ENCODE measurements around the gene SPDYE16.
"Not testable (repeated sequence)": the region's sequence is repeated elsewhere in the genome, so short reads cannot be mapped to it uniquely, and the experiment has no call there.

DNA sequence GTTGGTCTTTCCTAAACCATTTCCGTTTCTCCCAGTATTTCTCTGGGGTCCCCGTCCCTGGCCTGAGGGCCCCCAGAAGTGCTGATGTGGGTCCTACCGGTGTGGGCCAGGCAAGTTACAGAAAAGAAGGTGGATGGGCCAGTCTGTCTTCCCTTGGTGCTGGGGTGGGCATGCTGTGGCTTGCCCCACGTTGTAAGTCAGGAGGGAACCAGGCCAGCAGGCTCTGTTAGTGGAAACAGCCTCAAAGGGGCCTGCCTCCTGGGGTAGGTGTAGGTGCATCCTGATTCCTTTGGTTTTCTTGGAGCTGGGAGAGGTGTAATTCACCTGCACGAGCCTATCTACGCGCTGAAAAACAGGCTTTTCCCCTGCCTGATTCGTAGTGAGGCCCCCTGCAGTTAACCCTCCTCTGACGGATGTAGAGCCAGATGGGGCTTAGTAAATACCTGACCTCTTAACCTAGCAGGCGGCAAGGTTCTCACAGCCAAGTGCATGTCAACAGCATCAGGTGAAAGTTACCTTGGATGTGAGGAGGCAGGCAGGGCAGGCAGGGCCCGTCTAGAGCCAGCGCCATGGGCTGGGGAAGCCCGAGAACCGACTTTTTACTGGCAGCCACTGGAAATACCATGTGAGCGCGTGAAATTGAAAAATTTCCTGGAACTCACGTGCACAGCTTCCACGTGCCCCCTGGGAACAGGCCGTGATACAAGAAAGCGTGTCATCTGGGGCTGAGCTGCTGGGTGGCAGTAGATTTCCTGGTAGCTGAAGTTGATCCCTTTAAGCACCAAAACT, 57.1 kb downstream of the SPDYE16 start:
- not testable (repeated sequence) for TF ChIP-seq CTCF (conservative IDR thresholded peaks at IDR 0.05; ENCODE audit: low read depth in 2 of 2); EZH2 (IDR thresholded peaks at IDR 0.05; ENCODE audit: low read depth, unreplicated experiment); EZH2phosphoT487 (IDR thresholded peaks at IDR 0.05; ENCODE audit: unreplicated experiment); POLR2AphosphoS5 (IDR thresholded peaks at IDR 0.05; ENCODE audit: low read depth); ZNF114 (CRISPR knock-in tag; IDR thresholded peaks at IDR 0.05); JUNB (IDR thresholded peaks at IDR 0.05; ENCODE audit: unreplicated experiment); ZNF331 (CRISPR knock-in tag; IDR thresholded peaks at IDR 0.05; ENCODE audit: low read depth)
- TF ChIP-seq, protein P1, sequence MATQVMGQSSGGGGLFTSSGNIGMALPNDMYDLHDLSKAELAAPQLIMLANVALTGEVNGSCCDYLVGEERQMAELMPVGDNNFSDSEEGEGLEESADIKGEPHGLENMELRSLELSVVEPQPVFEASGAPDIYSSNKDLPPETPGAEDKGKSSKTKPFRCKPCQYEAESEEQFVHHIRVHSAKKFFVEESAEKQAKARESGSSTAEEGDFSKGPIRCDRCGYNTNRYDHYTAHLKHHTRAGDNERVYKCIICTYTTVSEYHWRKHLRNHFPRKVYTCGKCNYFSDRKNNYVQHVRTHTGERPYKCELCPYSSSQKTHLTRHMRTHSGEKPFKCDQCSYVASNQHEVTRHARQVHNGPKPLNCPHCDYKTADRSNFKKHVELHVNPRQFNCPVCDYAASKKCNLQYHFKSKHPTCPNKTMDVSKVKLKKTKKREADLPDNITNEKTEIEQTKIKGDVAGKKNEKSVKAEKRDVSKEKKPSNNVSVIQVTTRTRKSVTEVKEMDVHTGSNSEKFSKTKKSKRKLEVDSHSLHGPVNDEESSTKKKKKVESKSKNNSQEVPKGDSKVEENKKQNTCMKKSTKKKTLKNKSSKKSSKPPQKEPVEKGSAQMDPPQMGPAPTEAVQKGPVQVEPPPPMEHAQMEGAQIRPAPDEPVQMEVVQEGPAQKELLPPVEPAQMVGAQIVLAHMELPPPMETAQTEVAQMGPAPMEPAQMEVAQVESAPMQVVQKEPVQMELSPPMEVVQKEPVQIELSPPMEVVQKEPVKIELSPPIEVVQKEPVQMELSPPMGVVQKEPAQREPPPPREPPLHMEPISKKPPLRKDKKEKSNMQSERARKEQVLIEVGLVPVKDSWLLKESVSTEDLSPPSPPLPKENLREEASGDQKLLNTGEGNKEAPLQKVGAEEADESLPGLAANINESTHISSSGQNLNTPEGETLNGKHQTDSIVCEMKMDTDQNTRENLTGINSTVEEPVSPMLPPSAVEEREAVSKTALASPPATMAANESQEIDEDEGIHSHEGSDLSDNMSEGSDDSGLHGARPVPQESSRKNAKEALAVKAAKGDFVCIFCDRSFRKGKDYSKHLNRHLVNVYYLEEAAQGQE (IDR thresholded peaks at IDR 0.05; ENCODE audit: unreplicated experiment): not testable (repeated sequence)

Data from GM23338 (cell line).